GM19468 (cell line): Measurements from ENCODE around the gene CRYGS.
"Not testable (repeated sequence)": the region's sequence is repeated elsewhere in the genome, so short reads cannot be mapped to it uniquely, and the experiment has no call there.

Experiments
- ATAC-seq: cut with Tn5 transposase; IDR thresholded peaks from one replicate; pipeline ENCODE4 v1.9.1; 2021; ENCODE audit warnings: mild to moderate bottlenecking, moderate library complexity, moderate number of reproducible peaks; ENCODE audit not compliant: unreplicated experiment; ENCODE audit errors: extremely low read depth

Gene CRYGS

GRCh38 chr3:186564586-186564985 lies 20.4 kb upstream of the CRYGS start:
- ATAC-seq, result no peak

GRCh38 chr3:186552408-186553031 lies 8.3 kb upstream of the CRYGS start:
- no peak for ATAC-seq

- no peak for ATAC-seq
Measured at GRCh38 chr3:186551387-186551786, 7.2 kb upstream of the CRYGS start.

- ATAC-seq, result no peak
Measured at GRCh38 chr3:186549497-186549896, 5.3 kb upstream of the CRYGS start.

- no peak for ATAC-seq
Measured at GRCh38 chr3:186540835-186541226, 3.3 kb downstream of the CRYGS start.

- peak; percentile 58 for ATAC-seq
Measured at GRCh38 chr3:186540221-186540834, 3.9 kb downstream of the CRYGS start.

- ATAC-seq, result no peak
Measured at GRCh38 chr3:186538779-186539178, 5.4 kb downstream of the CRYGS start.

- ATAC-seq, result no peak
Measured at GRCh38 chr3:186536883-186537844, 7.0 kb downstream of the CRYGS start.

- peak; percentile 72 for ATAC-seq
Measured at GRCh38 chr3:186534113-186534669, 10.0 kb downstream of the CRYGS start.

GRCh38 chr3:186532598-186533072 lies 11.5 kb downstream of the CRYGS start:
- peak; percentile 42 for ATAC-seq

GRCh38 chr3:186531694-186532093 lies 12.5 kb downstream of the CRYGS start:
- ATAC-seq, result not testable (repeated sequence)

- no peak for ATAC-seq
Measured at GRCh38 chr3:186530415-186530814, 13.8 kb downstream of the CRYGS start.

- no peak for ATAC-seq
Measured at GRCh38 chr3:186529201-186529999, 14.8 kb downstream of the CRYGS start.

- ATAC-seq, result no peak
Measured at GRCh38 chr3:186526256-186526606, 17.9 kb downstream of the CRYGS start.

GRCh38 chr3:186525369-186526255 lies 18.6 kb downstream of the CRYGS start:
- no peak for ATAC-seq

- ATAC-seq, result no peak
Measured at GRCh38 chr3:186524616-186525015, 19.6 kb downstream of the CRYGS start.

- no peak for ATAC-seq
Measured at GRCh38 chr3:186523434-186523833, 20.7 kb downstream of the CRYGS start.

- no peak for ATAC-seq
Measured at GRCh38 chr3:186523022-186523421, 21.2 kb downstream of the CRYGS start.
